K562 (cell line): ENCODE results near the gene CPED1. TPM values are rescaled to one million over a fixed set of nuclear protein-coding genes. Genes with fewer than 3 reads are reported as not detected.
A peak's percentile ranks its signal among the peaks of the same experiment; 100 is the strongest.

Source experiments
- BRD9 ChIP-seq: fragments of 450-650 bp; IDR thresholded peaks from 2 replicates; pipeline ENCODE4 v1.6.1; 2018; ENCODE audit warnings: low read depth; ENCODE audit not compliant: partially characterized antibody
- DNMT1 ChIP-seq: fragments of 450-650 bp; IDR thresholded peaks from 2 replicates; pipeline ENCODE4 v1.6.1; 2016; ENCODE audit warnings: antibody characterized with exemption, mild to moderate bottlenecking
- HDAC2 ChIP-seq: fragments of 450-650 bp; IDR thresholded peaks from 2 replicates; pipeline ENCODE4 v1.6.1; 2016; ENCODE audit warnings: mild to moderate bottlenecking
- MAZ ChIP-seq, 2 experiments: fragments of 450-650 bp in 1 of 2; sonication (generic) in 1 of 2; formaldehyde crosslinking; IDR thresholded peaks in 1 of 2; conservative IDR thresholded peaks in 1 of 2; 2 replicates each; pipeline versions ENCODE4 v1.4.0 to v1.5.0; 2020; ENCODE audit warnings: mild to moderate bottlenecking in 1 of 2, missing genetic modification reagents in 1 of 2
- MYC ChIP-seq, 2 experiments: fragments of 250-450 bp in 1 of 2; sonication (Bioruptor Pico) in 1 of 2; IDR thresholded peaks; 2 replicates each; pipeline versions ENCODE4 v1.5.1 to v1.6.1; 2012 to 2021; ENCODE audit warnings: low read depth in 2 of 2, borderline replicate concordance in 1 of 2, improper control_type of control experiment in 1 of 2, low read length in 1 of 2, mild to moderate bottlenecking in 1 of 2, moderate library complexity in 1 of 2
- PCBP1 ChIP-seq: fragments of 200-400 bp; formaldehyde crosslinking; IDR thresholded peaks from 2 replicates; pipeline ENCODE4 v1.6.1; 2018; ENCODE audit warnings: mild to moderate bottlenecking, low read depth, low read length; ENCODE audit not compliant: poor library complexity, severe bottlenecking
- POLR2AphosphoS5 ChIP-seq: IDR thresholded peaks from 2 replicates; pipeline ENCODE4 v1.6.1; 2011; ENCODE audit warnings: mild to moderate bottlenecking, low read depth, low read length, moderate library complexity; ENCODE audit not compliant: control insufficient read depth, insufficient read depth
- PTRF ChIP-seq: fragments of 450-650 bp; IDR thresholded peaks from 2 replicates; pipeline ENCODE4 v1.6.1; 2016; ENCODE audit warnings: mild to moderate bottlenecking, missing genetic modification characterization, missing compliant biosample characterization
- SMARCC2 ChIP-seq: fragments of 450-650 bp; IDR thresholded peaks from 2 replicates; pipeline ENCODE4 v1.6.1; 2017; ENCODE audit warnings: antibody characterized with exemption, moderate library complexity, mild to moderate bottlenecking, low read depth
- SRSF1 ChIP-seq: fragments of 200-400 bp; formaldehyde crosslinking; IDR thresholded peaks from 2 replicates; pipeline ENCODE4 v1.6.1; 2017; ENCODE audit warnings: mild to moderate bottlenecking, low read depth, low read length, moderate library complexity
- ZSCAN32 ChIP-seq: fragments of 450-650 bp; formaldehyde crosslinking; IDR thresholded peaks from 2 replicates; pipeline ENCODE4 v1.4.0; 2020; ENCODE audit warnings: mild to moderate bottlenecking, moderate library complexity
- polyA plus RNA-seq, 8 experiments: library from polyadenylated mRNA; depleted of rRNA in 4 of 8; stranded (reverse) in 5 of 8; unstranded in 3 of 8; fragments of >200 nt; fragmentation: Nextera tagmentation in 2 of 8; fragmentation: Illumina TruSeq in 1 of 8; extraction: Ambion mirVana in 2 of 8; extraction: Trizol in 1 of 8; gene quantifications; 2 replicates each; pipeline versions ENCODE4 v1.2.1 to v1.2.3, GENCODE V29; 2011 to 2014; ENCODE audit warnings: inconsistent platforms in 1 of 8, missing spikeins in 1 of 8
- total RNA-seq, 7 experiments: library from RNA; depleted of rRNA in 6 of 7; stranded (reverse); fragments of >200 nt in 6 of 7; fragmentation: Illumina TruSeq in 2 of 7; extraction: Trizol in 2 of 7; gene quantifications; 2 replicates each; pipeline versions ENCODE4 v1.2.1 to v1.2.3, GENCODE V29; 2011 to 2021; ENCODE audit warnings: low replicate concordance in 1 of 7
- TF ChIP-seq, protein P1 (sequence below), 3 experiments: IDR thresholded peaks in 2 of 3; conservative IDR thresholded peaks in 1 of 3; 2 replicates each; pipeline ENCODE4 v1.5.1; 2011 to 2012; ENCODE audit warnings: low read length in 3 of 3, mild to moderate bottlenecking in 3 of 3, control low read depth in 2 of 3, improper control_type of control experiment in 1 of 3, inconsistent platforms in 1 of 3, low read depth in 1 of 3, mixed read lengths in 1 of 3, moderate library complexity in 1 of 3; ENCODE audit not compliant: insufficient read depth in 2 of 3
- TF ChIP-seq, protein P2 (sequence below): fragments of 450-650 bp; IDR thresholded peaks from 2 replicates; pipeline ENCODE4 v1.6.1; 2016; ENCODE audit warnings: low read depth
- TF ChIP-seq, protein P3 (sequence below): sonication (generic); formaldehyde crosslinking; IDR thresholded peaks from 2 replicates; pipeline ENCODE4 v1.8.1; 2023; ENCODE audit warnings: mild to moderate bottlenecking, missing genetic modification reagents

The CPED1 gene
- total and polyA plus RNA-seq, 9 of the 15 experiments (the other 6 are each of a cell fraction or from before 2014, with no cell fraction given): 195 to 393 (median 290) TPM

DNA sequence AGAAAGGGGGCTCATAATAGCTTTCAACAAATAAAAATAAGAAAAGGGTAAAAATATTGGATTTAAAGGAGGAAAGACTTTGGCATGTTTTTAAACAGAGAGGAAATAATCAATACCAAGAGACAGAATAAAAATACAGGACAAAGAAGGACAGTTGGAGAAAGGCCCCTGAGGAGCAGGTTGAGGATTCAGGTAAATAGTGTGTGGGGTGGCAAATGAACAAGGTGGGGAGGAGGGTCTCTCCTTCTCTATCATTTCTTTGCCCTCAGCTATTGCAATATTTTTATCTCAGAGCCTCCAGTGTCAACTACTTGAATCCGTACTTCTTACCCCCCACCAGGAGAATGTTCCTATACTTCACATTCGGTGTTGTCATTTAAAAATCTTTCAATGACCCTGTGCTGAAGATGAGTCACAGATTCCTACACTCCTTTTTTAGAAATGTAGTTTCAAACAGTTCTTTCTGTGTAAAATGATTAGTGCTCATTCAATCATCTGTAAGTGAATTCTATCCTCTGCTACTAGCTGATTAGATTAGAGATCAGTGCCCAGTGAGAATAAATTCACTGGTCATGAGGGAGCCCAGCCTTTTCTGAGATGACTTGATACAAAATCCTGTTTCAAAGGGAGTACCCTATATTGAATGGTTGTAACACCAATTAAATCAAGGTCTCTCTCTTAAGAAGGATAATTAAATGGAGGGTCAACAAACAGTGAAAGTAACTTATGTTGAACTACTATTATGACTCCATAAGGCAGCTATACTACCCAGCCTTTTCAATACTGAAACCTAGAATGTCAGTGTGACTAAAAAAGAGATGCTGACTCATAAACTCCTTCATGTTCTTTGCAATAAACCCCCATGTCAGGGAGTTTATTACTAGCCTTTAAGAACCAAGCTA lies 289.9 kb downstream of the CPED1 start (continued):
- TF ChIP-seq POLR2AphosphoS5 (peak; percentile 55; the same call in 1 of the 2 replicates), DNMT1 (no peak), PTRF (tag) (no peak), MYC (IDR thresholded peaks at IDR 0.05; ENCODE audit: low read depth, low read length) (no peak), MYC (CRISPR knock-in tag; IDR thresholded peaks at IDR 0.05; ENCODE audit: borderline replicate concordance, low read depth) (no peak), BRD9 (no peak), SMARCC2 (peak; percentile 89), PCBP1 (no peak), SRSF1 (no peak), ZSCAN32 (CRISPR knock-in tag) (no peak), MAZ (CRISPR knock-in tag; conservative IDR thresholded peaks at IDR 0.05 in 1 of 2, IDR thresholded peaks at IDR 0.05 in 1 of 2) (no peak), HDAC2 (peak; percentile 64)
- TF ChIP-seq, protein P1, sequence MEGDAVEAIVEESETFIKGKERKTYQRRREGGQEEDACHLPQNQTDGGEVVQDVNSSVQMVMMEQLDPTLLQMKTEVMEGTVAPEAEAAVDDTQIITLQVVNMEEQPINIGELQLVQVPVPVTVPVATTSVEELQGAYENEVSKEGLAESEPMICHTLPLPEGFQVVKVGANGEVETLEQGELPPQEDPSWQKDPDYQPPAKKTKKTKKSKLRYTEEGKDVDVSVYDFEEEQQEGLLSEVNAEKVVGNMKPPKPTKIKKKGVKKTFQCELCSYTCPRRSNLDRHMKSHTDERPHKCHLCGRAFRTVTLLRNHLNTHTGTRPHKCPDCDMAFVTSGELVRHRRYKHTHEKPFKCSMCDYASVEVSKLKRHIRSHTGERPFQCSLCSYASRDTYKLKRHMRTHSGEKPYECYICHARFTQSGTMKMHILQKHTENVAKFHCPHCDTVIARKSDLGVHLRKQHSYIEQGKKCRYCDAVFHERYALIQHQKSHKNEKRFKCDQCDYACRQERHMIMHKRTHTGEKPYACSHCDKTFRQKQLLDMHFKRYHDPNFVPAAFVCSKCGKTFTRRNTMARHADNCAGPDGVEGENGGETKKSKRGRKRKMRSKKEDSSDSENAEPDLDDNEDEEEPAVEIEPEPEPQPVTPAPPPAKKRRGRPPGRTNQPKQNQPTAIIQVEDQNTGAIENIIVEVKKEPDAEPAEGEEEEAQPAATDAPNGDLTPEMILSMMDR (IDR thresholded peaks at IDR 0.05 in 2 of 3, conservative IDR thresholded peaks at IDR 0.05 in 1 of 3; ENCODE audit: insufficient read depth in 2 of 3, low read depth in 1 of 3, low read length in 3 of 3): no peak
- TF ChIP-seq, protein P2, sequence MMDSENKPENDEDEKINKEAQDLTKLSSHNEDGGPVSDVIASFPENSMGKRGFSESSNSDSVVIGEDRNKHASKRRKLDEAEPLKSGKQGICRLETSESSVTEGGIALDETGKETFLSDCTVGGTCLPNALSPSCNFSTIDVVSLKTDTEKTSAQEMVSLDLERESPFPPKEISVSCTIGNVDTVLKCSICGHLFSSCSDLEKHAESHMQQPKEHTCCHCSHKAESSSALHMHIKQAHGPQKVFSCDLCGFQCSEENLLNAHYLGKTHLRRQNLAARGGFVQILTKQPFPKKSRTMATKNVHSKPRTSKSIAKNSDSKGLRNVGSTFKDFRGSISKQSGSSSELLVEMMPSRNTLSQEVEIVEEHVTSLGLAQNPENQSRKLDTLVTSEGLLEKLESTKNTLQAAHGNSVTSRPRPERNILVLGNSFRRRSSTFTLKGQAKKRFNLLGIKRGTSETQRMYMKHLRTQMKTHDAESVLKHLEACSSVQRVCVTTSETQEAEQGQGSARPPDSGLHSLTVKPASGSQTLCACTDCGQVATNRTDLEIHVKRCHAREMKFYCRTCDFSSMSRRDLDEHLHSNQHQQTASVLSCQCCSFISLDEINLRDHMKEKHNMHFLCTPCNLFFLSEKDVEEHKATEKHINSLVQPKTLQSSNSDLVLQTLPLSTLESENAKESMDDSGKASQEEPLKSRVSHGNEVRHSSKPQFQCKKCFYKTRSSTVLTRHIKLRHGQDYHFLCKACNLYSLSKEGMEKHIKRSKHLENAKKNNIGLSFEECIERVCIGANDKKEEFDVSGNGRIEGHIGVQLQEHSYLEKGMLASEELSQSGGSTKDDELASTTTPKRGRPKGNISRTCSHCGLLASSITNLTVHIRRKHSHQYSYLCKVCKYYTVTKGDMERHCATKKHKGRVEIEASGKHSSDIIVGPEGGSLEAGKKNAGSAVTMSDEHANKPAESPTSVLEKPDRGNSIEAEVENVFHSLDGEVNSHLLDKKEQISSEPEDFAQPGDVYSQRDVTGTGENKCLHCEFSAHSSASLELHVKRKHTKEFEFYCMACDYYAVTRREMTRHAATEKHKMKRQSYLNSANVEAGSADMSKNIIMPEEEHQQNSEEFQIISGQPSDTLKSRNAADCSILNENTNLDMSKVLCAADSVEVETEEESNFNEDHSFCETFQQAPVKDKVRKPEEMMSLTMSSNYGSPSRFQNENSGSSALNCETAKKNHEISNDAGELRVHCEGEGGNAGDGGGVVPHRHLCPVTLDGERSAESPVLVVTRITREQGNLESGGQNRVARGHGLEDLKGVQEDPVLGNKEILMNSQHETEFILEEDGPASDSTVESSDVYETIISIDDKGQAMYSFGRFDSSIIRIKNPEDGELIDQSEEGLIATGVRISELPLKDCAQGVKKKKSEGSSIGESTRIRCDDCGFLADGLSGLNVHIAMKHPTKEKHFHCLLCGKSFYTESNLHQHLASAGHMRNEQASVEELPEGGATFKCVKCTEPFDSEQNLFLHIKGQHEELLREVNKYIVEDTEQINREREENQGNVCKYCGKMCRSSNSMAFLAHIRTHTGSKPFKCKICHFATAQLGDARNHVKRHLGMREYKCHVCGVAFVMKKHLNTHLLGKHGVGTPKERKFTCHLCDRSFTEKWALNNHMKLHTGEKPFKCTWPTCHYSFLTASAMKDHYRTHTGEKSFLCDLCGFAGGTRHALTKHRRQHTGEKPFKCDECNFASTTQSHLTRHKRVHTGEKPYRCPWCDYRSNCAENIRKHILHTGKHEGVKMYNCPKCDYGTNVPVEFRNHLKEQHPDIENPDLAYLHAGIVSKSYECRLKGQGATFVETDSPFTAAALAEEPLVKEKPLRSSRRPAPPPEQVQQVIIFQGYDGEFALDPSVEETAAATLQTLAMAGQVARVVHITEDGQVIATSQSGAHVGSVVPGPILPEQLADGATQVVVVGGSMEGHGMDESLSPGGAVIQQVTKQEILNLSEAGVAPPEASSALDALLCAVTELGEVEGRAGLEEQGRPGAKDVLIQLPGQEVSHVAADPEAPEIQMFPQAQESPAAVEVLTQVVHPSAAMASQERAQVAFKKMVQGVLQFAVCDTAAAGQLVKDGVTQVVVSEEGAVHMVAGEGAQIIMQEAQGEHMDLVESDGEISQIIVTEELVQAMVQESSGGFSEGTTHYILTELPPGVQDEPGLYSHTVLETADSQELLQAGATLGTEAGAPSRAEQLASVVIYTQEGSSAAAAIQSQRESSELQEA: no peak
- TF ChIP-seq, protein P3, sequence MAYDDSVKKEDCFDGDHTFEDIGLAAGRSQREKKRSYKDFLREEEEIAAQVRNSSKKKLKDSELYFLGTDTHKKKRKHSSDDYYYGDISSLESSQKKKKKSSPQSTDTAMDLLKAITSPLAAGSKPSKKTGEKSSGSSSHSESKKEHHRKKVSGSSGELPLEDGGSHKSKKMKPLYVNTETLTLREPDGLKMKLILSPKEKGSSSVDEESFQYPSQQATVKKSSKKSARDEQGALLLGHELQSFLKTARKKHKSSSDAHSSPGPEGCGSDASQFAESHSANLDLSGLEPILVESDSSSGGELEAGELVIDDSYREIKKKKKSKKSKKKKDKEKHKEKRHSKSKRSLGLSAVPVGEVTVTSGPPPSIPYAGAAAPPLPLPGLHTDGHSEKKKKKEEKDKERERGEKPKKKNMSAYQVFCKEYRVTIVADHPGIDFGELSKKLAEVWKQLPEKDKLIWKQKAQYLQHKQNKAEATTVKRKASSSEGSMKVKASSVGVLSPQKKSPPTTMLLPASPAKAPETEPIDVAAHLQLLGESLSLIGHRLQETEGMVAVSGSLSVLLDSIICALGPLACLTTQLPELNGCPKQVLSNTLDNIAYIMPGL (CRISPR knock-in tag): no peak
